ENCODE results near the gene SLN.

- no peak for TF ChIP-seq POLR2A (IDR thresholded peaks at IDR 0.05)
- TF ChIP-seq, protein P1, sequence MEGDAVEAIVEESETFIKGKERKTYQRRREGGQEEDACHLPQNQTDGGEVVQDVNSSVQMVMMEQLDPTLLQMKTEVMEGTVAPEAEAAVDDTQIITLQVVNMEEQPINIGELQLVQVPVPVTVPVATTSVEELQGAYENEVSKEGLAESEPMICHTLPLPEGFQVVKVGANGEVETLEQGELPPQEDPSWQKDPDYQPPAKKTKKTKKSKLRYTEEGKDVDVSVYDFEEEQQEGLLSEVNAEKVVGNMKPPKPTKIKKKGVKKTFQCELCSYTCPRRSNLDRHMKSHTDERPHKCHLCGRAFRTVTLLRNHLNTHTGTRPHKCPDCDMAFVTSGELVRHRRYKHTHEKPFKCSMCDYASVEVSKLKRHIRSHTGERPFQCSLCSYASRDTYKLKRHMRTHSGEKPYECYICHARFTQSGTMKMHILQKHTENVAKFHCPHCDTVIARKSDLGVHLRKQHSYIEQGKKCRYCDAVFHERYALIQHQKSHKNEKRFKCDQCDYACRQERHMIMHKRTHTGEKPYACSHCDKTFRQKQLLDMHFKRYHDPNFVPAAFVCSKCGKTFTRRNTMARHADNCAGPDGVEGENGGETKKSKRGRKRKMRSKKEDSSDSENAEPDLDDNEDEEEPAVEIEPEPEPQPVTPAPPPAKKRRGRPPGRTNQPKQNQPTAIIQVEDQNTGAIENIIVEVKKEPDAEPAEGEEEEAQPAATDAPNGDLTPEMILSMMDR (IDR thresholded peaks at IDR 0.05) = no peak
Measured at GRCh38 chr11:107720303-107720774, 8.5 kb upstream of the SLN start.
